B cell (primary cell): ENCODE measurements around the gene NOTCH3. TPM values are rescaled to one million over a fixed set of nuclear protein-coding genes. Genes with fewer than 3 reads are reported as not detected.

Experiments
- ATAC-seq: fragments of 200-7000 bp; cut with Tn5 transposase; one replicate; pipeline ENCODE4 v1.10.0; 2021; ENCODE audit warnings: low read depth, mild to moderate bottlenecking, moderate number of reproducible peaks, moderate library complexity
- CTCF ChIA-PET: fragments of 350-600 bp; sonication (Branson Sonifier 250); formaldehyde crosslinking; loops from one replicate; lab custom pipeline; 2021; ENCODE audit warnings: antibody characterized with exemption, inconsistent platforms; lab: Charles Lee
- POLR2A ChIA-PET: fragments of 350-600 bp; sonication (Branson Sonifier 250); formaldehyde crosslinking; loops from one replicate; lab custom pipeline; 2021; ENCODE audit warnings: antibody characterized with exemption; lab: Charles Lee
- DNase-seq: peaks from one replicate; pipeline ENCODE4 v3.0.0; 2013
- H2AFZ ChIP-seq: 2 replicates; pipeline ENCODE4 v1.6.1; 2012; ENCODE audit warnings: mild to moderate bottlenecking, low read depth, low read length; ENCODE audit not compliant: insufficient read depth, poor library complexity, severe bottlenecking
- H3K27ac ChIP-seq, 2 donors: 1 replicate in 1 of 2; 2 replicates in 1 of 2; pipeline ENCODE4 v1.5.1; 2012 to 2013; ENCODE audit warnings: low read length in 2 of 2, mild to moderate bottlenecking in 2 of 2, moderate library complexity in 1 of 2
- H3K27me3 ChIP-seq, 4 experiments: fragments of 200-600 bp in 1 of 4; sonication (generic) in 1 of 4; replicated peaks in 1 of 4; 1 replicate in 2 of 4; 2 replicates in 2 of 4; pipeline versions ENCODE4 v1.6.1 to v1.7.0; 2013 to 2016; ENCODE audit warnings: low read length in 3 of 4, mild to moderate bottlenecking in 2 of 4, mixed read lengths in 1 of 4, moderate library complexity in 1 of 4; ENCODE audit not compliant: insufficient read depth in 4 of 4, control insufficient read depth in 3 of 4; ENCODE audit errors: control extremely low read depth in 1 of 4
- H3K36me3 ChIP-seq, 2 experiments: replicated peaks in 1 of 2; 1 replicate in 1 of 2; 2 replicates in 1 of 2; pipeline versions ENCODE4 v1.6.1 to v1.7.1; 2013; ENCODE audit warnings: low read length in 1 of 2; ENCODE audit not compliant: insufficient read depth in 2 of 2, control insufficient read depth in 1 of 2; ENCODE audit errors: control extremely low read depth in 1 of 2, extremely low read depth in 1 of 2
- H3K4me1 ChIP-seq, 2 donors: fragments of 200-600 bp in 1 of 2; sonication (generic) in 1 of 2; 1 replicate in 1 of 2; 2 replicates in 1 of 2; pipeline versions ENCODE4 v1.5.1 to v1.6.1; 2013 to 2017; ENCODE audit warnings: low read length in 2 of 2; ENCODE audit not compliant: control insufficient read depth in 2 of 2, insufficient read depth in 2 of 2
- H3K4me2 ChIP-seq: replicated peaks from 2 replicates; pipeline ENCODE3; 2012; ENCODE audit warnings: mild to moderate bottlenecking, low read depth, low read length; ENCODE audit not compliant: poor library complexity, severe bottlenecking
- H3K4me3 ChIP-seq, 5 experiments: fragments of 200-600 bp in 1 of 5; sonication (generic) in 1 of 5; 1 replicate in 3 of 5; 2 replicates in 2 of 5; pipeline versions ENCODE4 v1.5.1 to v1.7.0; 2011 to 2016; ENCODE audit warnings: low read length in 4 of 5, mild to moderate bottlenecking in 4 of 5, low read depth in 2 of 5, control low read depth in 1 of 5, moderate library complexity in 1 of 5; ENCODE audit not compliant: insufficient read depth in 1 of 5; ENCODE audit errors: control extremely low read depth in 1 of 5, extremely low read depth in 1 of 5
- H3K79me2 ChIP-seq: fragments of 200-600 bp; sonication (generic); one replicate; pipeline ENCODE4 v1.6.0; 2016; ENCODE audit warnings: low read length; ENCODE audit not compliant: control insufficient read depth, insufficient read depth
- H3K9ac ChIP-seq: fragments of 200-600 bp; sonication (generic); 2 replicates; pipeline ENCODE4 v1.6.1; 2017; ENCODE audit warnings: mild to moderate bottlenecking, low read length, moderate library complexity
- H3K9me3 ChIP-seq, 3 donors: one replicate each; pipeline versions ENCODE4 v1.6.1 to v1.7.1; 2013; ENCODE audit warnings: low read length in 2 of 3; ENCODE audit not compliant: control insufficient read depth in 2 of 3, insufficient read depth in 1 of 3; ENCODE audit errors: control extremely low read depth in 1 of 3
- H4K20me1 ChIP-seq: 2 replicates; pipeline ENCODE4 v1.6.0; 2012; ENCODE audit warnings: mild to moderate bottlenecking, low read length; ENCODE audit not compliant: insufficient read depth, control insufficient read depth, poor library complexity, severe bottlenecking
- H3K27ac Mint-ChIP-seq: one replicate; pipeline ENCODE4 v1.8.0; 2021; ENCODE audit warnings: mixed read lengths
- H3K27me3 Mint-ChIP-seq: one replicate; pipeline ENCODE4 v1.8.0; 2021; ENCODE audit warnings: mixed read lengths
- H3K4me1 Mint-ChIP-seq: one replicate; pipeline ENCODE4 v1.8.0; 2021; ENCODE audit warnings: mixed read lengths
- H3K4me3 Mint-ChIP-seq: one replicate; pipeline ENCODE4 v1.8.0; 2021; ENCODE audit warnings: mixed read lengths
- H3K9me3 Mint-ChIP-seq: one replicate; pipeline ENCODE4 v1.8.0; 2022; ENCODE audit warnings: mixed read lengths; ENCODE audit not compliant: insufficient read depth
- CTCF ChIP-seq: fragments of 200-600 bp; IDR thresholded peaks from one replicate; pipeline ENCODE4 v1.8.0; 2022; ENCODE audit warnings: antibody characterized with exemption, mild to moderate bottlenecking
- EZH2 ChIP-seq: IDR thresholded peaks from 2 replicates; pipeline ENCODE4 v1.6.1; 2012; ENCODE audit warnings: borderline replicate concordance, low read depth, mild to moderate bottlenecking, moderate library complexity, low read length; ENCODE audit not compliant: insufficient read depth, poor library complexity, severe bottlenecking
- WGBS: methylation state at CpG from one replicate; pipeline ENCODE4 v1.1.5; 2013; ENCODE audit warnings: missing lambda C conversion rate; ENCODE audit not compliant: insufficient coverage; 5-methylcytosine and 5-hydroxymethylcytosine counted together
- intact Hi-C: fragments of 100-400 bp; cut with micrococcal nuclease; formaldehyde crosslinking; loops from one replicate; pipeline ENCODE4 v1.10.0; 2022
- polyA plus RNA-seq: library from polyadenylated mRNA; depleted of rRNA; stranded (reverse); fragments of >200 nt; gene quantifications from 2 replicates; pipeline ENCODE4 v1.2.3, GENCODE V29; 2012
- total RNA-seq, 2 donors: library from RNA; stranded (reverse); fragments of 120-200 nt in 1 of 2; gene quantifications; 1 replicate in 1 of 2; 2 replicates in 1 of 2; pipeline versions ENCODE4 v1.2.3 to v1.2.4, GENCODE V29; 2013 to 2022

The NOTCH3 gene
- total and polyA plus RNA-seq, 2 donors (not counting 1 experiment from before 2014, with no cell fraction given) = 0.01 to 0.05 TPM

GRCh38 chr19:15129856-15130585, 70.8 kb downstream of the NOTCH3 start:
- ATAC-seq (no peak), DNase-seq (no peak)
- Mint-ChIP-seq H3K9me3 (no peaks in the 10 kb centered on the region), H3K4me3 (no peak overlapping the region), H3K4me1 (peaks cover 7% of the 10 kb centered on the region), H3K27me3 (peaks cover 19% of the 10 kb centered on the region), H3K27ac (no peak overlapping the region)
- Histone ChIP-seq H3K4me1 (peaks cover under 1 to 3% of the 10 kb centered on the region in 2 donors), H2AFZ (no peak overlapping the region), H3K9me3 (no peaks in the 10 kb centered on the region), H3K27me3 (peaks cover 0 to 2% (median 0%) of the 10 kb centered on the region in 4 experiments), H4K20me1 (no peaks in the 10 kb centered on the region), H3K9ac (no peak overlapping the region), H3K4me2 (no peak overlapping the region), H3K4me3 (no peak overlapping the region), H3K27ac (no peak overlapping the region), H3K36me3 (no peaks in the 10 kb centered on the region), H3K79me2 (no peaks in the 10 kb centered on the region)
- intact Hi-C loops = loop anchor here (5.0 to 10.0 kb wide), 3 partner anchors 202 to 1067 kb away; partner anchors contain the start of genes AP1M1, BRD4 and NDUFB7
- ChIA-PET CTCF (interaction anchor here (0.6 kb wide), 1 partner anchor 768 kb away, joined by 4 read pairs; no protein-coding TSS in a partner anchor), POLR2A (no interaction called here)
- TF ChIP-seq CTCF = no peak
- TF ChIP-seq EZH2 = no peak
- 89% methylated on average over 5 of the region's 16 CpGs for WGBS

GRCh38 chr19:15128162-15128770, 72.5 kb downstream of the NOTCH3 start:
- Mint-ChIP-seq H3K27ac (no peak overlapping the region), H3K27me3 (peaks cover 15% of the 10 kb centered on the region), H3K9me3 (no peaks in the 10 kb centered on the region), H3K4me1 (peaks cover 17% of the 10 kb centered on the region), H3K4me3 (no peak overlapping the region)
- Histone ChIP-seq H3K9me3 (no peaks in the 10 kb centered on the region), H3K36me3 (no peaks in the 10 kb centered on the region), H3K27ac (no peak overlapping the region), H2AFZ (no peak overlapping the region), H3K79me2 (no peaks in the 10 kb centered on the region), H4K20me1 (peaks cover 8% of the 10 kb centered on the region), H3K9ac (no peak overlapping the region), H3K27me3 (no peaks in the 10 kb centered on the region), H3K4me1 (peaks cover 10 to 12% of the 10 kb centered on the region in 2 donors), H3K4me2 (no peak overlapping the region), H3K4me3 (no peak overlapping the region)
- 82% methylated on average over 4 of the region's 6 CpGs for WGBS
- ChIA-PET CTCF (no interaction called here), POLR2A (no interaction called here)
- DNase-seq = no peak
- TF ChIP-seq EZH2 (no peak), CTCF (no peak)
- no peak for ATAC-seq
- intact Hi-C loops = loop anchor here (5.0 to 10.0 kb wide), 3 partner anchors 204 to 1069 kb away; partner anchors contain the start of genes AP1M1, BRD4 and NDUFB7
